Breast epithelium (tissue), 4 donors: ENCODE data around the gene CALR3. TPM values are rescaled to one million over a fixed set of nuclear protein-coding genes. Genes with fewer than 3 reads are reported as not detected.

Experiments used
- DNase-seq, 2 donors: peaks; one replicate each; pipeline ENCODE4 v3.0.0-alpha.2; 2019; ENCODE audit warnings: low spot score in 2 of 2
- H3K27ac ChIP-seq, 2 donors: fragments of 200-600 bp; sonication (generic) in 1 of 2; one replicate each; pipeline ENCODE4 v1.5.1; 2016 to 2019; ENCODE audit warnings: mild to moderate bottlenecking in 1 of 2
- H3K27me3 ChIP-seq, 2 donors: fragments of 200-600 bp; sonication (generic) in 1 of 2; one replicate each; pipeline versions ENCODE4 v1.5.1 to v1.6.0; 2017 to 2019; ENCODE audit warnings: control low read depth in 1 of 2, mild to moderate bottlenecking in 1 of 2
- H3K36me3 ChIP-seq: fragments of 200-600 bp; one replicate; pipeline ENCODE4 v1.5.1; 2019
- H3K4me1 ChIP-seq, 2 donors: fragments of 200-600 bp; sonication (generic); one replicate each; pipeline ENCODE4 v1.5.1; 2016 to 2019; ENCODE audit warnings: control low read depth in 1 of 2
- H3K4me3 ChIP-seq, 3 donors: fragments of 200-600 bp; sonication (generic); 1 replicate in 2 of 3; 2 replicates in 1 of 3; pipeline ENCODE4 v1.5.1; 2016 to 2019; ENCODE audit warnings: mild to moderate bottlenecking in 3 of 3, moderate library complexity in 2 of 3
- H3K9me3 ChIP-seq, 2 donors: fragments of 200-600 bp; sonication (generic) in 1 of 2; one replicate each; pipeline ENCODE4 v1.5.1; 2016 to 2019; ENCODE audit warnings: control low read depth in 1 of 2
- POLR2A ChIP-seq: fragments of 450-650 bp; IDR thresholded peaks from one replicate; pipeline ENCODE4 v1.6.1; 2016; ENCODE audit warnings: antibody characterized with exemption, mild to moderate bottlenecking, moderate library complexity
- POLR2AphosphoS5 ChIP-seq, 3 donors: sonication (generic); formaldehyde crosslinking; IDR thresholded peaks; one replicate each; pipeline ENCODE4 v1.6.1; 2017; ENCODE audit warnings: antibody characterized with exemption in 3 of 3
- intact Hi-C: fragments of 100-400 bp; cut with DNase I; formaldehyde crosslinking; loops from one replicate; pipeline ENCODE4 v1.15.1; 2023; ENCODE audit warnings: low total_unique reads
- total RNA-seq, 3 donors: library from RNA; depleted of rRNA; stranded (reverse); fragments of >200 nt; gene quantifications; one replicate each; pipeline ENCODE4 v1.1.0, GENCODE V29; 2016
- TF ChIP-seq, protein P1 (sequence below), 3 donors: fragments of 450-650 bp; IDR thresholded peaks; one replicate each; pipeline ENCODE4 v1.5.1; 2016 to 2017; ENCODE audit warnings: antibody characterized with exemption in 3 of 3, mild to moderate bottlenecking in 3 of 3, moderate library complexity in 3 of 3

CALR3 gene
- total RNA-seq, 3 donors from 2014 or later = not detected

DNA sequence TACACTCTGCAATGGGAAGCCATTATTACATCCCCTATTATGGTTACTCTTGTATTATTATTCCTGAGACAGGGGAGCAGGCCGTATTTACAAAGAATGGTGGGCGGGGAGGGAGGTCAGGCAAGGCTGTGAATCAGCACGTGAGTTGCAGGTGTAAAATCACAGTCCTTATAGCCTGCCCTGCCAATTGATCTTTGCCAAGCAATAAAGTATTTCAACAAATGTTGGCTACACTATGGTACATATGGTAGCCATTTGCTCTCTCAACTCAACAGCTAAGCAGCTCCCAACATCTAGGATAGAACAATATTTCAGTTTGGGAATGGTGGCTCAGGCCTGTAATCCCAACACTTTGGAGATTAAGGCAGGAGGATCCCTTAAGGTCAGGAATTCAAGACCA is 36.3 kb downstream of the CALR3 start:
- Histone ChIP-seq H3K27me3 (no peaks in the 10 kb centered on the region), H3K4me3 (no peak overlapping the region), H3K9me3 (no peaks in the 10 kb centered on the region), H3K4me1 (peaks cover 8 to 9% of the 10 kb centered on the region in 2 donors), H3K36me3 (no peaks in the 10 kb centered on the region), H3K27ac (no peak overlapping the region)
- no peak for TF ChIP-seq POLR2A
- TF ChIP-seq, protein P1, sequence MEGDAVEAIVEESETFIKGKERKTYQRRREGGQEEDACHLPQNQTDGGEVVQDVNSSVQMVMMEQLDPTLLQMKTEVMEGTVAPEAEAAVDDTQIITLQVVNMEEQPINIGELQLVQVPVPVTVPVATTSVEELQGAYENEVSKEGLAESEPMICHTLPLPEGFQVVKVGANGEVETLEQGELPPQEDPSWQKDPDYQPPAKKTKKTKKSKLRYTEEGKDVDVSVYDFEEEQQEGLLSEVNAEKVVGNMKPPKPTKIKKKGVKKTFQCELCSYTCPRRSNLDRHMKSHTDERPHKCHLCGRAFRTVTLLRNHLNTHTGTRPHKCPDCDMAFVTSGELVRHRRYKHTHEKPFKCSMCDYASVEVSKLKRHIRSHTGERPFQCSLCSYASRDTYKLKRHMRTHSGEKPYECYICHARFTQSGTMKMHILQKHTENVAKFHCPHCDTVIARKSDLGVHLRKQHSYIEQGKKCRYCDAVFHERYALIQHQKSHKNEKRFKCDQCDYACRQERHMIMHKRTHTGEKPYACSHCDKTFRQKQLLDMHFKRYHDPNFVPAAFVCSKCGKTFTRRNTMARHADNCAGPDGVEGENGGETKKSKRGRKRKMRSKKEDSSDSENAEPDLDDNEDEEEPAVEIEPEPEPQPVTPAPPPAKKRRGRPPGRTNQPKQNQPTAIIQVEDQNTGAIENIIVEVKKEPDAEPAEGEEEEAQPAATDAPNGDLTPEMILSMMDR (IDR thresholded peaks at IDR 0.05) = no peak
- no peak for TF ChIP-seq POLR2AphosphoS5 (IDR thresholded peaks at IDR 0.05)
- DNase-seq = no peak
- intact Hi-C loops = no loop called here

DNA sequence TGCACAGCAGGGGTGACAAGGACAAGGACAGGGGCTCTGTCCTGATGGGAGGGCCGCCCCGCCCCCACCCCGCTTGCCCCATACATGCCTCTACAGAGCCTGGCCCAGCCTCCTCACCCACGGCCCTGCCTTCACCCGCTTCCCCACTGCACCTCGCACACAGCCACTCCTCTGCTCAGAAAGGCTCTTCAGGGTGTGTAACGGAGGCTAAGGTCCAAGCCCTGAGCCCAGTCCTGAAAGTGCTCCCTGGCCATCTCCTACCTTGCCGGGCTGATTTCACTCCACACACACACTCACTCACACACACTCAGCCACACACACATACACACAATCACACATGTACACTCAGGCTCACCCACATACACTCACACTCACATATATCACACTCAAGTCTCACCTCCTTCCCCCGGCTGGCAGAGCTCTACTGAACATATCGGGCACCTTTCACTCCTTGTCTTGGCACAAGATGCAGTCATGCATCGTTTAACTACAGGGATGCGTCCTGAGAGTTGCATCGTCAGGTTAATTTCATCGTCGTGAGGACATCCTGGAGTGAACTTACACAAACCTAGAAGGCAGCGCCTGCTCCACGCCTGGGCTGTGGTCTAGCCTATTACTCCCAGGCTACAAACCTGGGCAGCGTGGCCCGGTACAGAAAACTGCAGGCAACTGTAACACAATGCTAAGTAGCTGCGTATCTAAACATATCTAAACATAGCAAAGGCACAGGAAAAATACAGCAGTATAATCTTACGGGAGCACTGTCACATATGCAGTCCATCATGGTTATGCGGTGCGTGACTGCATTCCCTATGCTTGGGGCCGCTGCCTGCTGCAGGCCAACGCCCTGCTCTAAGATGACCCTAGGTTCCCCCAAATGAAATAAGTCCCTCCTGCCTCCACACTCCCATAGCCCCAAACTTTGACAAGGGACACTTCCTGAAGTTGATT is 37.3 kb downstream of the CALR3 start:
- no peak overlapping the region for H3K4me3 ChIP-seq
- H3K36me3 ChIP-seq = no peaks in the 10 kb centered on the region
- peak overlapping the region; percentile 42 to 67 for H3K27ac ChIP-seq
- peaks cover 8 to 9% of the 10 kb centered on the region in 2 donors for H3K4me1 ChIP-seq
- no peaks in the 10 kb centered on the region for H3K27me3 ChIP-seq
- DNase-seq = no peak
- TF ChIP-seq POLR2AphosphoS5 (IDR thresholded peaks at IDR 0.05) (no peak), POLR2A (no peak)
- TF ChIP-seq, protein P1 (IDR thresholded peaks at IDR 0.05) = no peak
- intact Hi-C loops = no loop called here
- H3K9me3 ChIP-seq = no peaks in the 10 kb centered on the region

DNA sequence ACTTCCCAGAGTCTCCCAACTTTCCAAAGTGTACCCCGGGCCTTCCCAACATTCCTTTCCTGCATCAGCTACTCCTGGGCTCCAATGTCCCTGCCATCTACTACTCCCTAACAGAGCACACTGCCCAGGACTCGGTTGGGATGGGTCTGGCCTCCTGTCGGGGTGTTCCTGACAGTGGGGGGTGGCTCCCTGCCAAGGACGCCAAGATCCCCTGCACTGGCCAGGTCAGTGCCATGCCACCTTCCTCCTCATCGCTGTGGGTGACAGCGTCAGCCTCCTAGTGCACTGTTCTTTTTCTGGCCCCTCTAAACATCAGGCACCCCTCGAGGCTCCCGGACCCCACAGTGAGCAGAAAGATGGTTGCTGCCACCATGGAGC is 38.0 kb downstream of the CALR3 start:
- DNase-seq = no peak
- H3K27ac ChIP-seq = peak overlapping the region; percentile 42 to 67
- H3K4me1 ChIP-seq = peaks cover 8 to 9% of the 10 kb centered on the region in 2 donors
- H3K4me3 ChIP-seq = peak overlapping the region in 1 of 3 donors; percentile 53
- H3K9me3 ChIP-seq = no peaks in the 10 kb centered on the region
- intact Hi-C loops = no loop called here
- TF ChIP-seq POLR2AphosphoS5 (IDR thresholded peaks at IDR 0.05) (no peak), POLR2A (no peak)
- TF ChIP-seq, protein P1 (IDR thresholded peaks at IDR 0.05) = no peak
- H3K36me3 ChIP-seq = no peaks in the 10 kb centered on the region
- no peaks in the 10 kb centered on the region for H3K27me3 ChIP-seq

DNA sequence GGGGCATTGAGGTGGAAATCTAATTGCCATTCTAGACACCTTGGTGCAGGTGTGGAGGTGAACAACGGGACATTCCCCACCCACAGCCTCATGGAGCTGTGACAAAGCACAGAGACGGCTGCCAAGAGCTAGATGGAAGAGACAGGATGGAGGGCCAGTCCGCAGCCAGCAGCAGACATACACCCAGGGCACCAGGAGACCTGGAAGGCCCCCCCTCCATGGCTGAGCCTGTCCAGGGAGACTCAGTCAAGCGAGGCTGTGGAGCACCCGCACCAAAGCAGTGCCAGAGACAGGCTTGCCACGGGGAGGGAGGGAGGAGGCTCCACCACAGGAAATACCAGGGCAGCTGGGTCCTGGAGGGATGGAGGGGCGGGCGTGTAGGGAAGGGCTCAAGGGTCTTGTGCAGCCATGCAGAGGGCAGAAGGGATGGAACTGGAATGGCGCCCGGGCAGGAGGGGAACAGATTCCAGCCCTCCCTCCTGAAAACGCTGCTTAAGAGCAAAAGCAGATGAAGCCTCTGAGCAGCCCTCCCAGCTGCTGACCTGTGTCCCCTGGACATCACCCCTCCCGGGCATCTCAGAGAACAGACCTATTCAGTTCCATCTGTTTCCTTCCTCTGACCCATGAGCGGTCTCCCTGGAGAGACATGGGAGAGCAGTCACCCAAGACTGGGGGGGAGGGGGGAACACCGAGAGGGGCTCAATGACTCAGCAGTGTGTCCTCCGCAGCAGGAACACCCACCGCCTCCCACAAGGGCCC is 38.6 kb downstream of the CALR3 start:
- Histone ChIP-seq H3K36me3 (no peaks in the 10 kb centered on the region), H3K27ac (peak overlapping the region; percentile 42 to 67), H3K27me3 (no peaks in the 10 kb centered on the region), H3K9me3 (no peaks in the 10 kb centered on the region), H3K4me3 (peak overlapping the region in 2 of 3 donors; percentile 6 to 53), H3K4me1 (peaks cover 8 to 9% of the 10 kb centered on the region in 2 donors)
- intact Hi-C loops = no loop called here
- TF ChIP-seq, protein P1 (IDR thresholded peaks at IDR 0.05) = no peak
- TF ChIP-seq POLR2A (no peak), POLR2AphosphoS5 (IDR thresholded peaks at IDR 0.05) (no peak)
- no peak for DNase-seq
